Neuronal stem cell (in vitro differentiated cells): Measurements from ENCODE around the gene KCNJ5.

ENCODE experiments used
- DNase-seq: peaks from one replicate; pipeline ENCODE4 v3.0.0-alpha.2; 2013; ENCODE audit warnings: low spot score
- H2AFZ ChIP-seq: one replicate; pipeline ENCODE4 v1.6.1; 2013; ENCODE audit warnings: mild to moderate bottlenecking, low read length, inconsistent platforms
- H2AK5ac ChIP-seq: 2 replicates; pipeline ENCODE4 v1.6.1; 2013; ENCODE audit warnings: low read depth, mild to moderate bottlenecking, inconsistent platforms, low read length, moderate library complexity, mixed read lengths
- H2BK120ac ChIP-seq: 2 replicates; pipeline ENCODE4 v1.6.1; 2013; ENCODE audit warnings: low read depth, mild to moderate bottlenecking, inconsistent platforms, low read length, moderate library complexity, mixed read lengths
- H2BK12ac ChIP-seq: one replicate; pipeline ENCODE4 v1.6.1; 2013; ENCODE audit warnings: low read length, inconsistent platforms
- H2BK15ac ChIP-seq: 2 replicates; pipeline ENCODE4 v1.6.1; 2013; ENCODE audit warnings: mild to moderate bottlenecking, low read length, inconsistent platforms, mixed read lengths
- H2BK5ac ChIP-seq: one replicate; pipeline ENCODE4 v1.6.1; 2013; ENCODE audit warnings: inconsistent platforms, mild to moderate bottlenecking, low read length, moderate library complexity
- H3K14ac ChIP-seq: one replicate; pipeline ENCODE4 v1.6.1; 2013; ENCODE audit warnings: low read length, inconsistent platforms
- H3K18ac ChIP-seq: 2 replicates; pipeline ENCODE4 v1.6.1; 2013; ENCODE audit warnings: low read length, inconsistent platforms
- H3K23ac ChIP-seq: 2 replicates; pipeline ENCODE4 v1.6.1; 2013; ENCODE audit warnings: low read depth, mild to moderate bottlenecking, mixed read lengths, low read length, inconsistent platforms; ENCODE audit not compliant: poor library complexity
- H3K27ac ChIP-seq: replicated peaks from 3 replicates; pipeline ENCODE4 v1.5.1; 2013; ENCODE audit warnings: low read length, inconsistent platforms
- H3K27me3 ChIP-seq, 3 experiments: 2 replicates each; pipeline ENCODE4 v1.6.1; 2013; ENCODE audit warnings: low read length in 3 of 3, mild to moderate bottlenecking in 2 of 3, inconsistent platforms in 1 of 3, low read depth in 1 of 3, mixed read lengths in 1 of 3, moderate library complexity in 1 of 3; ENCODE audit not compliant: control insufficient read depth in 3 of 3, insufficient read depth in 3 of 3
- H3K36me3 ChIP-seq, 2 donors: replicated peaks in 1 of 2; 2 replicates each; pipeline ENCODE4 v1.6.1; 2013; ENCODE audit warnings: low read length in 2 of 2; ENCODE audit not compliant: control insufficient read depth in 2 of 2, insufficient read depth in 2 of 2
- H3K4ac ChIP-seq: 2 replicates; pipeline ENCODE4 v1.6.1; 2013; ENCODE audit warnings: inconsistent platforms, mild to moderate bottlenecking, low read length, moderate library complexity
- H3K4me1 ChIP-seq, 2 donors: 1 replicate in 1 of 2; 2 replicates in 1 of 2; pipeline ENCODE4 v1.6.1; 2013; ENCODE audit warnings: low read length in 2 of 2, low read depth in 1 of 2; ENCODE audit not compliant: control insufficient read depth in 2 of 2, insufficient read depth in 1 of 2
- H3K4me2 ChIP-seq: one replicate; pipeline ENCODE4 v1.6.1; 2013; ENCODE audit warnings: mild to moderate bottlenecking, low read length, inconsistent platforms; ENCODE audit not compliant: insufficient read depth, poor library complexity, severe bottlenecking
- H3K4me3 ChIP-seq, 2 donors: 2 replicates each; pipeline ENCODE4 v1.5.1; 2013; ENCODE audit warnings: low read length in 2 of 2, mild to moderate bottlenecking in 2 of 2, inconsistent platforms in 1 of 2, moderate library complexity in 1 of 2
- H3K79me1 ChIP-seq: one replicate; pipeline ENCODE4 v1.6.1; 2013; ENCODE audit warnings: low read depth, mild to moderate bottlenecking, inconsistent platforms, low read length, moderate library complexity
- H3K9ac ChIP-seq: one replicate; pipeline ENCODE4 v1.6.1; 2013; ENCODE audit warnings: mild to moderate bottlenecking, low read depth, low read length, inconsistent platforms; ENCODE audit not compliant: poor library complexity
- H3K9me3 ChIP-seq, 2 donors: replicated peaks in 1 of 2; 2 replicates each; pipeline versions ENCODE3 to v1.6.1; 2013; ENCODE audit warnings: low read length in 2 of 2, mild to moderate bottlenecking in 2 of 2, inconsistent platforms in 1 of 2, low read depth in 1 of 2, mixed read lengths in 1 of 2, moderate library complexity in 1 of 2; ENCODE audit not compliant: control insufficient read depth in 2 of 2, insufficient read depth in 1 of 2
- H4K8ac ChIP-seq: one replicate; pipeline ENCODE4 v1.6.1; 2013; ENCODE audit warnings: low read depth, mild to moderate bottlenecking, inconsistent platforms, low read length, moderate library complexity
- H4K91ac ChIP-seq: one replicate; pipeline ENCODE4 v1.6.1; 2013; ENCODE audit warnings: low read length, low read depth, mild to moderate bottlenecking, inconsistent platforms; ENCODE audit not compliant: poor library complexity
- WGBS, 2 donors: extraction: QIAGEN DNeasy Blood & Tissue Kit; methylation state at CpG; one replicate each; pipeline ENCODE4 v1.1.7; 2013; ENCODE audit warnings: missing lambda C conversion rate in 2 of 2, mixed read lengths in 1 of 2; ENCODE audit not compliant: insufficient read length in 2 of 2, insufficient replicate concordance in 1 of 2; ENCODE audit errors: extremely low coverage in 2 of 2; 5-methylcytosine and 5-hydroxymethylcytosine counted together

Gene KCNJ5

GRCh38 chr11:128949791-128950454 is 58.8 kb downstream of the KCNJ5 start:
- Histone ChIP-seq H2BK5ac (no peak overlapping the region), H3K4me2 (no peak overlapping the region), H3K14ac (no peak overlapping the region), H4K91ac (no peak overlapping the region), H2BK15ac (no peak overlapping the region), H2AK5ac (no peak overlapping the region), H3K27ac (no peak overlapping the region), H3K4ac (no peak overlapping the region), H3K79me1 (no peaks in the 10 kb centered on the region), H3K4me1 (peaks cover 0 to 2% of the 10 kb centered on the region in 2 donors), H3K36me3 (no peaks in the 10 kb centered on the region), H3K23ac (no peak overlapping the region), H3K4me3 (no peak overlapping the region), H3K18ac (no peak overlapping the region), H2AFZ (no peak overlapping the region), H4K8ac (no peak overlapping the region), H3K9me3 (no peaks in the 10 kb centered on the region), H3K27me3 (no peaks in the 10 kb centered on the region), H3K9ac (no peak overlapping the region), H2BK120ac (no peak overlapping the region), H2BK12ac (no peak overlapping the region)
- no CpG with 5 or more reads among the region's 13 CpGs for WGBS, 2 donors
- no peak for DNase-seq

GRCh38 chr11:128953151-128953550 is 62.0 kb downstream of the KCNJ5 start:
- H3K4ac ChIP-seq, result peak overlapping the region; percentile 94
- WGBS, 2 donors, result no CpG with 5 or more reads among the region's 16 CpGs

GRCh38 chr11:128955636-128956035 is 64.5 kb downstream of the KCNJ5 start:
- Histone ChIP-seq H3K27me3 (no peaks in the 10 kb centered on the region), H2AK5ac (no peak overlapping the region), H3K14ac (no peak overlapping the region), H3K9ac (no peak overlapping the region), H2AFZ (no peak overlapping the region), H2BK12ac (no peak overlapping the region), H3K4me2 (no peak overlapping the region), H3K27ac (no peak overlapping the region), H3K9me3 (no peaks in the 10 kb centered on the region), H3K4me3 (no peak overlapping the region), H3K4me1 (peaks cover 0 to 2% of the 10 kb centered on the region in 2 donors), H2BK120ac (no peak overlapping the region), H4K91ac (no peak overlapping the region), H3K36me3 (no peaks in the 10 kb centered on the region), H3K18ac (no peak overlapping the region), H3K23ac (no peak overlapping the region), H3K79me1 (no peaks in the 10 kb centered on the region), H3K4ac (no peak overlapping the region), H2BK5ac (no peak overlapping the region), H4K8ac (no peak overlapping the region), H2BK15ac (no peak overlapping the region)
- no CpG with 5 or more reads among the region's 3 CpGs for WGBS, 2 donors
- DNase-seq, result no peak

More at GRCh38 chr11:128953151-128953550, 62.0 kb downstream of the KCNJ5 start:
- Histone ChIP-seq H2BK15ac (no peak overlapping the region), H3K9me3 (no peaks in the 10 kb centered on the region), H3K27ac (no peak overlapping the region), H3K14ac (peak overlapping the region; percentile 98), H3K4me2 (no peak overlapping the region), H4K91ac (peak overlapping the region; percentile 94), H3K18ac (peak overlapping the region; percentile 49), H2BK5ac (no peak overlapping the region), H2BK120ac (no peak overlapping the region), H3K36me3 (no peaks in the 10 kb centered on the region), H3K27me3 (no peaks in the 10 kb centered on the region), H3K4me3 (peak overlapping the region in 1 of 2 donors; percentile 72), H2AFZ (no peak overlapping the region), H2BK12ac (no peak overlapping the region), H2AK5ac (no peak overlapping the region), H4K8ac (no peak overlapping the region), H3K79me1 (no peaks in the 10 kb centered on the region), H3K23ac (peak overlapping the region; percentile 99), H3K9ac (peak overlapping the region; percentile 65), H3K4me1 (peaks cover 0 to 2% of the 10 kb centered on the region in 2 donors)
- no peak for DNase-seq

- Histone ChIP-seq H2BK5ac (no peak overlapping the region), H3K36me3 (no peaks in the 10 kb centered on the region), H2AK5ac (no peak overlapping the region), H3K4me1 (peaks cover 0 to 2% of the 10 kb centered on the region in 2 donors), H2BK15ac (no peak overlapping the region), H3K9ac (no peak overlapping the region), H2BK120ac (no peak overlapping the region), H3K23ac (no peak overlapping the region), H3K79me1 (no peaks in the 10 kb centered on the region), H2AFZ (no peak overlapping the region), H3K4me2 (no peak overlapping the region), H3K14ac (no peak overlapping the region), H3K9me3 (no peaks in the 10 kb centered on the region), H4K8ac (no peak overlapping the region), H3K18ac (no peak overlapping the region), H2BK12ac (no peak overlapping the region), H4K91ac (no peak overlapping the region), H3K4me3 (no peak overlapping the region), H3K27me3 (no peaks in the 10 kb centered on the region), H3K27ac (no peak overlapping the region), H3K4ac (no peak overlapping the region)
- peak; percentile 67 for DNase-seq
- WGBS, 2 donors, result no CpG with 5 or more reads among the region's 8 CpGs
Observed at GRCh38 chr11:128956401-128957201, 65.4 kb downstream of the KCNJ5 start.
